Body of pancreas (tissue), 4 donors: ENCODE results near the gene ZFHX2. TPM values are rescaled to one million over a fixed set of nuclear protein-coding genes. Genes with fewer than 3 reads are reported as not detected.

ENCODE experiments used
- ATAC-seq: fragments of 150-250 bp; one replicate; pipeline ENCODE4 v1.9.1; 2016
- DNase-seq, 4 donors: peaks; one replicate each; pipeline ENCODE4 v3.0.0-alpha.2; 2019
- H3K27ac ChIP-seq, 4 donors: fragments of 200-600 bp; sonication (generic); 1 replicate in 3 of 4; 2 replicates in 1 of 4; pipeline versions ENCODE4 v1.5.1 to v1.6.1; 2016 to 2019; ENCODE audit warnings: mild to moderate bottlenecking in 1 of 4, mixed read lengths in 1 of 4, moderate library complexity in 1 of 4
- H3K27me3 ChIP-seq, 2 donors: fragments of 200-600 bp; sonication (generic); one replicate each; pipeline ENCODE4 v1.6.0; 2016; ENCODE audit warnings: mild to moderate bottlenecking in 1 of 2
- H3K36me3 ChIP-seq, 2 donors: fragments of 200-600 bp; sonication (generic); replicated peaks in 1 of 2; 2 replicates each; pipeline ENCODE4 v1.5.1; 2016; ENCODE audit warnings: low read depth in 2 of 2; ENCODE audit not compliant: insufficient read depth in 1 of 2
- H3K4me1 ChIP-seq: fragments of 200-600 bp; sonication (generic); one replicate; pipeline ENCODE4 v1.6.0; 2016
- H3K4me3 ChIP-seq, 2 donors: fragments of 200-600 bp; sonication (generic); 1 replicate in 1 of 2; 2 replicates in 1 of 2; pipeline ENCODE4 v1.5.1; 2016 to 2019
- H3K9me3 ChIP-seq, 3 donors: fragments of 200-600 bp; sonication (generic); 1 replicate in 2 of 3; 2 replicates in 1 of 3; pipeline ENCODE4 v1.5.1; 2016
- POLR2A ChIP-seq, 3 donors: fragments of 450-650 bp; IDR thresholded peaks; one replicate each; pipeline ENCODE4 v1.6.1; 2016; ENCODE audit warnings: antibody characterized with exemption in 3 of 3, mild to moderate bottlenecking in 2 of 3
- WGBS, 2 donors: methylation state at CpG; one replicate each; pipeline ENCODE4 v1.1.5; 2017; 5-methylcytosine and 5-hydroxymethylcytosine counted together
- intact Hi-C: fragments of 100-400 bp; cut with DNase I; formaldehyde crosslinking; loops from one replicate; pipeline ENCODE4 v1.15.1; 2023
- total RNA-seq, 2 donors: library from RNA; depleted of rRNA; stranded (reverse); fragments of >200 nt; gene quantifications; one replicate each; pipeline ENCODE4 v1.1.0, GENCODE V29; 2016
- TF ChIP-seq, protein P1 (sequence below), 7 experiments: fragments of 450-650 bp in 4 of 7; fragments of 200-600 bp in 3 of 7; sonication (generic) in 3 of 7; IDR thresholded peaks; one replicate each; pipeline ENCODE4 v1.5.1; 2016 to 2019; ENCODE audit warnings: antibody characterized with exemption in 7 of 7

The ZFHX2 gene
- total RNA-seq, 2 donors from 2014 or later, result 0.33 to 1.6 TPM

DNA sequence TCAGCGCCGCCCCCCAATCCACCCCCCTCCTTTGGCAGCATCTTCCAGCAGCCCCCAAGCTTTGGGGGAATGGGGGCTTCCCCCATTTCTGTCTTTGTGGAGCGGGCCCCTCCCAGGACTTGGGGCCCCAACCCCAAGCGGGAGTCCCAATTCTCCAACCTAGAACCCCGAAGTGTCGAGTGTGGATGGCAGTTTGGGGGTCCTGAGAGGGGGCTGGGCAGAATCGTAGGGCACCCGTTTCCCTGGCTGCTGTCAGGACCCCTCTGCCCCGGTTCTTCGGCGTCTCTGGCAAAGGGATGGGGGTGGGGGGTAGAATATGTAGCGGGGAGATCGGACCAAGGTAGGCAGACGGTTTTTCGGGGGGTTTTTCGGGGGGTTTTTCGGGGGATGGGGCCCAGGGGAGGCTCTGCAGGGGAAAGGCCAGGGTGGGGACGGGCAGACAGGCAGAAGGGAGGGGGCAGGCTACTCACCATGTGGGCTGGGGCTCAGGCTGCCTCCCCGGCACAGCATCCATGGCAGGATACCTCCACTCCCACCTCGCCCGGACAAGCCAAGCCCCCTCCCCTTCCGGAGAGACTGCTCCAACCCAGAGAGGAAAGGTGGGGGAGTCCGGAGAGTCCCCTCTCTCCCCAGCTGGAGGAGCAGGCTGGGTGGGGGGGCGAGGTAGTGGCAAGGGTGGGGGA lies 26.3 kb upstream of the ZFHX2 start:
- DNase-seq, result no peak
- 7 to 13% methylated on average over 18 to 24 of the region's 24 CpGs for WGBS, 2 donors
- H3K27me3 ChIP-seq, result peaks cover 0 to 28% of the 10 kb centered on the region in 2 donors
- H3K9me3 ChIP-seq, result no peaks in the 10 kb centered on the region
- H3K4me1 ChIP-seq, result peaks cover 19% of the 10 kb centered on the region
- no peak overlapping the region for H3K27ac ChIP-seq
- TF ChIP-seq, protein P1, sequence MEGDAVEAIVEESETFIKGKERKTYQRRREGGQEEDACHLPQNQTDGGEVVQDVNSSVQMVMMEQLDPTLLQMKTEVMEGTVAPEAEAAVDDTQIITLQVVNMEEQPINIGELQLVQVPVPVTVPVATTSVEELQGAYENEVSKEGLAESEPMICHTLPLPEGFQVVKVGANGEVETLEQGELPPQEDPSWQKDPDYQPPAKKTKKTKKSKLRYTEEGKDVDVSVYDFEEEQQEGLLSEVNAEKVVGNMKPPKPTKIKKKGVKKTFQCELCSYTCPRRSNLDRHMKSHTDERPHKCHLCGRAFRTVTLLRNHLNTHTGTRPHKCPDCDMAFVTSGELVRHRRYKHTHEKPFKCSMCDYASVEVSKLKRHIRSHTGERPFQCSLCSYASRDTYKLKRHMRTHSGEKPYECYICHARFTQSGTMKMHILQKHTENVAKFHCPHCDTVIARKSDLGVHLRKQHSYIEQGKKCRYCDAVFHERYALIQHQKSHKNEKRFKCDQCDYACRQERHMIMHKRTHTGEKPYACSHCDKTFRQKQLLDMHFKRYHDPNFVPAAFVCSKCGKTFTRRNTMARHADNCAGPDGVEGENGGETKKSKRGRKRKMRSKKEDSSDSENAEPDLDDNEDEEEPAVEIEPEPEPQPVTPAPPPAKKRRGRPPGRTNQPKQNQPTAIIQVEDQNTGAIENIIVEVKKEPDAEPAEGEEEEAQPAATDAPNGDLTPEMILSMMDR (IDR thresholded peaks at IDR 0.05), result no peak
- TF ChIP-seq POLR2A (IDR thresholded peaks at IDR 0.05), result no peak
- intact Hi-C loops, result no loop called here
- no peak overlapping the region for H3K4me3 ChIP-seq
- H3K36me3 ChIP-seq, result no peaks in the 10 kb centered on the region
- no peak for ATAC-seq

DNA sequence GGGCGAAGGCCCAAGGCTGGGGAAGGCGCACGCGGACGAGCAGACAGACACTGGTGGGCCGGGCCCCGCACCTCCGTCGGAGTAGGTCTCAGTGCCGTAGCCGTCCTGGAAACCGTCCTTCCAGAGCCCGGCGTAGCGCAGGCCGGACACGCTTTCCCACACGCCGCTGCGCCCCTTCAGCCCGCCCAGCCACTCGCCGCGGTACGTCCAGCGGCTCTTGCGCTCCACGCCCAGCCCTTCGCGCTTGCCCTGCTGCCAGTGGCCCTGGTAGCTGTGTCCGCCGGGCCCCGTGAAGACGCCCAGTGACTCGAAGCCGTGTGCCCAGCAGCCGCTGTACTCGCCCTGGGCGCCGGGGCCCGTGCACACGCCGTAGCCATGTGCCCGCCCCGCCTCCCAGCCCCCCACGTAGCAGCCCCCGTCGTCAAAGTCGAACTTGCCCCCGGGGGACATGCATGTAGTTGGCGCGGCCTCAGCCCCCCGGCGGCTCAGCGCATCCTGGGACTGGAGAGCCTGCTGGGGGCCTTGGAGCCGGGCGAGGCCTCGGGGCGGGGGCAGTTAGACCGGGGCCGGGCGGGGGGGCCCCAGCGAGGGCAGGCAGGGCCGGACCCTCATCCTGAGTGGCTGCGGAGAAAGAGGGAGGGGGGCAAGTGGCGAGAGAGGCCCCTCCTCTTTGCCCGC lies 25.6 kb upstream of the ZFHX2 start:
- DNase-seq, result peak in 2 of 4 donors; percentile 36 to 41
- 6 to 20% methylated on average over 20 to 61 of the region's 67 CpGs for WGBS, 2 donors
- Histone ChIP-seq H3K27ac (no peak overlapping the region), H3K9me3 (no peaks in the 10 kb centered on the region), H3K4me1 (peaks cover 19% of the 10 kb centered on the region), H3K27me3 (peaks cover 0 to 28% of the 10 kb centered on the region in 2 donors), H3K36me3 (no peaks in the 10 kb centered on the region), H3K4me3 (no peak overlapping the region)
- TF ChIP-seq, protein P1 (IDR thresholded peaks at IDR 0.05), result no peak
- TF ChIP-seq POLR2A (IDR thresholded peaks at IDR 0.05), result no peak
- peak; percentile 58 for ATAC-seq
- intact Hi-C loops, result no loop called here

- H3K9me3 ChIP-seq, result no peaks in the 10 kb centered on the region
- 59 to 61% methylated on average over 5 of the region's 5 CpGs for WGBS, 2 donors
- TF ChIP-seq, protein P1 (IDR thresholded peaks at IDR 0.05), result no peak
- TF ChIP-seq POLR2A (IDR thresholded peaks at IDR 0.05), result no peak
- DNase-seq (peak in 1 of 4 donors; percentile 48), ATAC-seq (no peak)
- peaks cover 20% of the 10 kb centered on the region for H3K4me1 ChIP-seq
- H3K27me3 ChIP-seq, result peaks cover 0 to 28% of the 10 kb centered on the region in 2 donors
- intact Hi-C loops, result no loop called here
- no peak overlapping the region for H3K27ac ChIP-seq
- H3K36me3 ChIP-seq, result no peaks in the 10 kb centered on the region
- no peak overlapping the region for H3K4me3 ChIP-seq
These were observed 21.9 kb upstream of the ZFHX2 start for GRCh38 chr14:23573384-23574015.

GRCh38 chr14:23572836-23573235 lies 21.3 kb upstream of the ZFHX2 start:
- Histone ChIP-seq H3K4me1 (peaks cover 27% of the 10 kb centered on the region), H3K36me3 (no peaks in the 10 kb centered on the region), H3K4me3 (no peak overlapping the region), H3K9me3 (no peaks in the 10 kb centered on the region), H3K27me3 (peaks cover 0 to 28% of the 10 kb centered on the region in 2 donors), H3K27ac (no peak overlapping the region)
- DNase-seq (peak in 1 of 4 donors; percentile 50), ATAC-seq (no peak)
- TF ChIP-seq, protein P1 (IDR thresholded peaks at IDR 0.05), result no peak
- TF ChIP-seq POLR2A (IDR thresholded peaks at IDR 0.05), result no peak
- intact Hi-C loops, result no loop called here
- 44 to 55% methylated on average over 4 of the region's 4 CpGs for WGBS, 2 donors
